ENCODE results near the gene TMEM237.

DNA sequence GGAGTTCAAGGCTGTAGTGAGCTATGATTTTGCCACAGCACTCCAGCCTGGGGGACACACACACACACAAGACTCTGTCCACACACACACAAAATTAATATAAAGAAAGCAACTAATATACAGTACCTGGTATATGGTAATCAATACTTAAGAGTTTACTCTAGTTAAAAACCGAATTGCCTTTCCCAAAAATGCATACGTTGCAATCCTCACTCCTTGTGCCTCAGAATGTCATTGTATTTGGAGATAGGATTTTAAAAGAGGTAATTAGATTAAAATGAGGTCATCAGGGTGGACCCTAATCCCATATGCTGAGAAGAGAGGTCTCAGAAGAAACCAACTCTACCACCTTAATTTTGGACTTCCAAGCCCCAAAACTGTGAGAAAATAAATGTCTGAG, 35.7 kb downstream of the TMEM237 start:
- TF ChIP-seq CTCF (IDR thresholded peaks at IDR 0.05) (no peak), POLR2A (IDR thresholded peaks at IDR 0.05) (no peak), POLR2AphosphoS5 (IDR thresholded peaks at IDR 0.05) (no peak)
